Neural cell (in vitro differentiated cells): Measurements from ENCODE around the gene TMED8.

ENCODE experiments used
- EP300 ChIP-seq: fragments of 450-650 bp; conservative IDR thresholded peaks from 2 replicates; pipeline ENCODE4 v1.6.1; 2014; ENCODE audit warnings: antibody characterized with exemption, mild to moderate bottlenecking, moderate library complexity; ENCODE audit not compliant: poor library complexity, severe bottlenecking
- EZH2 ChIP-seq: fragments of 200-600, 300-800 bp; shearing (Covaris generic), sonication (generic); IDR thresholded peaks from 2 replicates; pipeline ENCODE4 v1.6.1; 2014; ENCODE audit warnings: antibody characterized with exemption, low read length, borderline replicate concordance, mild to moderate bottlenecking; ENCODE audit not compliant: insufficient read depth, poor library complexity, severe bottlenecking
- MXI1 ChIP-seq: fragments of 450-650 bp; conservative IDR thresholded peaks from 2 replicates; pipeline ENCODE4 v1.6.1; 2014; ENCODE audit warnings: antibody characterized with exemption, mild to moderate bottlenecking; ENCODE audit not compliant: poor library complexity, severe bottlenecking
- RAD21 ChIP-seq: fragments of 450-650 bp; conservative IDR thresholded peaks from 2 replicates; pipeline ENCODE4 v1.6.1; 2014; ENCODE audit warnings: antibody characterized with exemption, mild to moderate bottlenecking, moderate library complexity
- REST ChIP-seq: IDR thresholded peaks from 2 replicates; pipeline ENCODE4 v1.6.1; 2012; ENCODE audit warnings: borderline replicate concordance
- SMC3 ChIP-seq: fragments of 450-650 bp; conservative IDR thresholded peaks from 2 replicates; pipeline ENCODE4 v1.6.1; 2014; ENCODE audit warnings: antibody characterized with exemption, mild to moderate bottlenecking, moderate library complexity; ENCODE audit not compliant: poor library complexity
- TAF1 ChIP-seq: IDR thresholded peaks from 2 replicates; pipeline ENCODE4 v1.6.1; 2012; ENCODE audit warnings: low read depth
- TF ChIP-seq, protein P1 (sequence below): fragments of 450-650 bp; IDR thresholded peaks from 2 replicates; pipeline ENCODE4 v1.5.1; 2014; ENCODE audit warnings: antibody characterized with exemption, mild to moderate bottlenecking, moderate library complexity; ENCODE audit not compliant: poor library complexity, severe bottlenecking

DNA sequence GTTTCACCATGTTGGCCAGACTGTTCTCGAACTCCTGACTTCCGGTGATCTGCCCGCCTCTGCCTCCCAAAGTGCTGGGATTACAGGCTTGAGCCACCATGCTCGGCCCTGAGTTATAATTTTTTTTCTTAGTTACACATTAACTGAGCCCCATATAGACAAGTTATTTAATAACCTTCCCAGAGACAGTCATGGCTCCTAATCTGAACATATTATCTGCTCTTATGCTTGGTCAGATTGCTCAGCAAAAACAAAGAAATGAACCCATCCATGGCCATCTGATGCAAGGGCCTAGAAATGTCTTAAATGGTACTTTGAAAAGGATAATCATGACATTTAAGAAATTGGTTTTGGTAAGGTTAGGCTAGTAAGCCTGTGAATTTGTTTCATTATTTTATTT, 13.3 kb upstream of the TMED8 start:
- TF ChIP-seq, protein P1, sequence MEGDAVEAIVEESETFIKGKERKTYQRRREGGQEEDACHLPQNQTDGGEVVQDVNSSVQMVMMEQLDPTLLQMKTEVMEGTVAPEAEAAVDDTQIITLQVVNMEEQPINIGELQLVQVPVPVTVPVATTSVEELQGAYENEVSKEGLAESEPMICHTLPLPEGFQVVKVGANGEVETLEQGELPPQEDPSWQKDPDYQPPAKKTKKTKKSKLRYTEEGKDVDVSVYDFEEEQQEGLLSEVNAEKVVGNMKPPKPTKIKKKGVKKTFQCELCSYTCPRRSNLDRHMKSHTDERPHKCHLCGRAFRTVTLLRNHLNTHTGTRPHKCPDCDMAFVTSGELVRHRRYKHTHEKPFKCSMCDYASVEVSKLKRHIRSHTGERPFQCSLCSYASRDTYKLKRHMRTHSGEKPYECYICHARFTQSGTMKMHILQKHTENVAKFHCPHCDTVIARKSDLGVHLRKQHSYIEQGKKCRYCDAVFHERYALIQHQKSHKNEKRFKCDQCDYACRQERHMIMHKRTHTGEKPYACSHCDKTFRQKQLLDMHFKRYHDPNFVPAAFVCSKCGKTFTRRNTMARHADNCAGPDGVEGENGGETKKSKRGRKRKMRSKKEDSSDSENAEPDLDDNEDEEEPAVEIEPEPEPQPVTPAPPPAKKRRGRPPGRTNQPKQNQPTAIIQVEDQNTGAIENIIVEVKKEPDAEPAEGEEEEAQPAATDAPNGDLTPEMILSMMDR = no peak
- no peak for TF ChIP-seq TAF1
- TF ChIP-seq REST = no peak
- TF ChIP-seq EZH2 = no peak
- no peak for TF ChIP-seq RAD21
- no peak for TF ChIP-seq SMC3
- no peak for TF ChIP-seq EP300
- TF ChIP-seq MXI1 = no peak
